Stomach (tissue), 9 donors: Measurements from ENCODE around the gene CFAP61. TPM values are rescaled to one million over a fixed set of nuclear protein-coding genes. Genes with fewer than 3 reads are reported as not detected.

Experiments
- DNase-seq, 2 donors: peaks; one replicate each; pipeline versions ENCODE4 v3.0.0 to v3.0.0-alpha.2; 2013 to 2019
- H3K27ac ChIP-seq, 5 donors: fragments of 200-600 bp in 4 of 5; sonication (generic) in 4 of 5; one replicate each; pipeline ENCODE4 v1.5.1; 2013 to 2019; ENCODE audit warnings: mild to moderate bottlenecking in 1 of 5, moderate library complexity in 1 of 5
- H3K27me3 ChIP-seq, 3 donors: fragments of 200-600 bp; sonication (generic); one replicate each; pipeline ENCODE4 v1.5.1; 2017 to 2019; ENCODE audit warnings: mixed run types in 1 of 3
- H3K36me3 ChIP-seq, 4 donors: fragments of 200-600 bp; sonication (generic); 1 replicate in 3 of 4; 2 replicates in 1 of 4; pipeline ENCODE4 v1.5.1; 2016 to 2019
- H3K4me1 ChIP-seq, 4 donors: fragments of 200-600 bp; sonication (generic); one replicate each; pipeline ENCODE4 v1.5.1; 2016 to 2019
- H3K4me3 ChIP-seq, 4 donors: fragments of 200-600 bp; sonication (generic) in 3 of 4; one replicate each; pipeline ENCODE4 v1.5.1; 2016 to 2019; ENCODE audit warnings: mild to moderate bottlenecking in 1 of 4
- H3K9me3 ChIP-seq, 4 donors: fragments of 200-600 bp; sonication (generic); one replicate each; pipeline ENCODE4 v1.5.1; 2016 to 2019
- CTCF ChIP-seq, 7 experiments: fragments of 450-650 bp in 4 of 7; fragments of 200-600 bp in 3 of 7; sonication (generic) in 3 of 7; IDR thresholded peaks; one replicate each; pipeline ENCODE4 v1.5.1; 2016 to 2019; ENCODE audit warnings: antibody characterized with exemption in 7 of 7, control low read depth in 2 of 7, mild to moderate bottlenecking in 1 of 7
- EP300 ChIP-seq: sonication (generic); formaldehyde crosslinking; IDR thresholded peaks from one replicate; pipeline ENCODE4 v1.6.1; 2017; ENCODE audit warnings: antibody characterized with exemption
- POLR2A ChIP-seq, 4 donors: fragments of 450-650 bp; IDR thresholded peaks; one replicate each; pipeline ENCODE4 v1.6.1; 2016; ENCODE audit warnings: antibody characterized with exemption in 4 of 4, control low read depth in 2 of 4, mild to moderate bottlenecking in 1 of 4, moderate library complexity in 1 of 4
- POLR2AphosphoS5 ChIP-seq, 3 donors: sonication (generic); formaldehyde crosslinking; IDR thresholded peaks; one replicate each; pipeline ENCODE4 v1.6.1; 2016; ENCODE audit warnings: antibody characterized with exemption in 3 of 3
- whole genome bisulfite sequencing, 5 donors: extraction: QIAGEN DNeasy Blood & Tissue Kit in 3 of 5; methylation state at CpG; one replicate each; pipeline versions ENCODE4 v1.1.5 to v1.1.7; 2013 to 2018; 5-methylcytosine and 5-hydroxymethylcytosine counted together
- intact Hi-C: fragments of 100-400 bp; cut with DNase I; formaldehyde crosslinking; loops from one replicate; pipeline ENCODE4 v1.15.1; 2023; ENCODE audit warnings: low total_unique reads
- polyA plus RNA-seq, 3 donors: library from polyadenylated mRNA; stranded (reverse); fragments of 200-250 nt; gene quantifications; one replicate each; pipeline ENCODE4 v1.2.3, GENCODE V29; 2013
- total RNA-seq, 5 donors: library from RNA; depleted of rRNA; stranded (reverse); fragments of >200 nt; gene quantifications; one replicate each; pipeline versions ENCODE4 v1.1.0 to v1.2.3, GENCODE V29; 2014 to 2016
- donor health status: healthy with polysubstance abuse.
- donor health status: Bipolar disorder and iron deficiency.
- donor health status: healthy.

Gene CFAP61
- total and polyA plus RNA-seq, 8 donors: not detected

- intact Hi-C loops: no loop called here
- no peak for TF ChIP-seq CTCF (IDR thresholded peaks at IDR 0.05)
- no peak for TF ChIP-seq POLR2A (IDR thresholded peaks at IDR 0.05)
- TF ChIP-seq EP300: no peak
- Histone ChIP-seq H3K27me3 (peaks cover 0 to 15% (median 0%) of the 10 kb centered on the region in 3 donors), H3K27ac (no peak overlapping the region), H3K9me3 (no peaks in the 10 kb centered on the region), H3K4me1 (no peaks in the 10 kb centered on the region), H3K36me3 (no peaks in the 10 kb centered on the region), H3K4me3 (no peak overlapping the region)
- DNase-seq: no peak
- 54 to 68% (median 62%) methylated on average over 10 of the region's 10 CpGs for WGBS, 5 donors
Observed at GRCh38 chr20:20070871-20071726, 18.8 kb downstream of the CFAP61 start.

DNA sequence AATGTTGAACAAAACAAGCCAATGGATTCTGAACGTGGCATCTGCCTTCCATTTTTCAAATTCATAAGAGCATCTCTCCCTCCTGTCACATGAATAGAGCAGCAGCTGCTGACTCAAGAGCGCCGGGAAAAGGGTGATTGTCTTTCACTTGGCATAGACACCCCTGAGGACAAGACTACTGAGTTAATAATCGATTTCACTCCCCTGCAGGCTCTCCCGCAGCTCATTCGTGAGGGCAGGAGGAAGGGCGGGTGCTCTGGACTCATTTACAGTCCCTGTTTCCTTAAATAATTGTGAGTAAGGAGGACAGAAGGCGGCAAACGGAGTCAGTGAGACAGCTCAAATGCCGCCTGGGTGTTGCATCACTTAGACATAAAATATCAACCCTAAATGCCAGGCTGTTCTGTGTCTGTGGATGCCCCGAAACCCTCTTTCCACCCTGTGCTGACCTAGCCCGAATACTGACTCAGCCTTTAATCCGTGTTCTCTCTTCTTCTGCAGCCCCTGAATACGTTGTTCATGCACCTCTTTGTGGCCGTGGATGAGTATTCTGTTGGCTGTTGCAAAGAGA is 21.6 kb downstream of the CFAP61 start:
- peaks cover 0 to under 1% (median 0%) of the 10 kb centered on the region in 4 donors for H3K4me1 ChIP-seq
- intact Hi-C loops: no loop called here
- H3K36me3 ChIP-seq: no peaks in the 10 kb centered on the region
- no peak overlapping the region for H3K4me3 ChIP-seq
- no peak for TF ChIP-seq POLR2AphosphoS5 (IDR thresholded peaks at IDR 0.05)
- no peak for TF ChIP-seq EP300
- TF ChIP-seq CTCF (IDR thresholded peaks at IDR 0.05): no peak
- no peak for TF ChIP-seq POLR2A (IDR thresholded peaks at IDR 0.05)
- H3K9me3 ChIP-seq: no peaks in the 10 kb centered on the region
- no peak for DNase-seq
- WGBS, 5 donors: 52 to 65% (median 58%) methylated on average over 15 of the region's 15 CpGs
- peaks cover 0 to 18% (median 0%) of the 10 kb centered on the region in 3 donors for H3K27me3 ChIP-seq
- no peak overlapping the region for H3K27ac ChIP-seq

DNA sequence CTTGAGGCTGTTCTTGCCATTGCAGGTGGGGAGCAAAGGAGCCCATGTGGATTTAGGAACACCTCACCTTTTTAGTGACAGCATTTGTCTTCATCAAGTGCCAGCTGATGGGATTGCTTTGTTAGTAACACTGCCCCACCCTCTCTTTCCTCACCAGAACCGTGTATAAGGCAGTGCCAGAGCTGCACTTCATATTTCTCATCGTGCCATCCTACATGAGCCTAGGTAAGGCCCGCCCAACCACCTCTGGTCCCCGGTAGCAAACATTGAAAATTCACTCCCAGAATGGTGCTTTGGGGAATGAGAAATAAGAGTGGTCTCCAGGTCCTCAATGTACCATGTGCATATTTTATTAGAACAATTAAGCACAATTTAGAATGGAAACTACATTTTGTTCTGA is 22.7 kb downstream of the CFAP61 start:
- Histone ChIP-seq H3K9me3 (no peaks in the 10 kb centered on the region), H3K27me3 (peaks cover 0 to 18% (median 0%) of the 10 kb centered on the region in 3 donors), H3K4me3 (no peak overlapping the region), H3K4me1 (peaks cover 0 to 7% (median 0%) of the 10 kb centered on the region in 4 donors), H3K36me3 (no peaks in the 10 kb centered on the region), H3K27ac (no peak overlapping the region)
- no peak for DNase-seq
- TF ChIP-seq EP300: no peak
- 77 to 87% (median 83%) methylated on average over 4 of the region's 4 CpGs for WGBS, 5 donors
- intact Hi-C loops: no loop called here

DNA sequence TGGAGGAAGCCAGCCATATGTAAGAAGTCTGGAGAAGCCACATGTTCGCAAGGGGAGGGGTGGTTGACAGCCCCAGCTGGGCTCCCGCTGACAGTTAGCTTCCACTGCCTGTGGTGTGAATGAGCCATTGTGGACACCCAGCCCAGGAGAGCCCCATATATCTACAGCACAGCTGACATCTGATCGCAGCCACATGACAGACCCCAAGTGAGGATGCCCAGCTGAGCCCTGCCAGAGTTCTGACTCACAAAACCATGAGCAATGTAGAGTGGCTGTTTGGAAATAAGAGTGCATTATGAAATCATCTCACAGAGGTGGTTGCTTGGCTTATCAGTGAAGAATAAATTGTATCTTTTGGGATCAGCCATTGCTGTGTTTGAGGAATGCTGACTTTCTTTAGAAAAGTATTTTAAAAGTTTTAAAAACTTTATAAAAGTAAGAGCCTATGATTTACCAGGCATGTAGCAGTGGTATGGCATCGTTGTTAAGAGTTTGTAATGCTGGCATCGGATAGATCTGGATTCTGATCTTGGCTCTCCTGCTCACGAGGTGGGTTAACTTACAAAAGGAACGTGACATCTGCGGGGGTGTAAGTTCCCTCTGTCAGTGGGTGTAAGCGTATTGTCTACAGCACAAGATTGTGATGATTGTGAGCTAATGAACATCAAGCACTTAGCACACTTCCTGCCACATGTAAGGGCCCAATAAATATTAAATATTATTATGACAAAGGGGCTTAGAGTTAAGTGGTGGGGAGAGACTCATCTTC is 24.1 kb downstream of the CFAP61 start:
- intact Hi-C loops: no loop called here
- H3K36me3 ChIP-seq: no peaks in the 10 kb centered on the region
- TF ChIP-seq CTCF (IDR thresholded peaks at IDR 0.05): no peak
- no peak for TF ChIP-seq POLR2AphosphoS5 (IDR thresholded peaks at IDR 0.05)
- TF ChIP-seq EP300: no peak
- no peak for TF ChIP-seq POLR2A (IDR thresholded peaks at IDR 0.05)

More for the DNA sequence above, 24.1 kb downstream of the CFAP61 start:
- H3K4me1 ChIP-seq: peaks cover 0 to 7% (median 0%) of the 10 kb centered on the region in 4 donors
- H3K4me3 ChIP-seq: no peak overlapping the region
- 81 to 87% (median 82%) methylated on average over 7 to 9 of the region's 9 CpGs for WGBS, 5 donors
- no peak overlapping the region for H3K27ac ChIP-seq
- peaks cover 0 to 28% (median 0%) of the 10 kb centered on the region in 3 donors for H3K27me3 ChIP-seq
- H3K9me3 ChIP-seq: no peaks in the 10 kb centered on the region
- DNase-seq: no peak
